Liver (tissue), 3 donors: ENCODE results near the gene STK33.

ENCODE experiments used
- FOXA1 ChIP-seq: IDR thresholded peaks from 2 replicates; pipeline ENCODE4 v1.6.1; 2016; ENCODE audit warnings: antibody characterized with exemption
- GABPA ChIP-seq, 2 donors: IDR thresholded peaks in 1 of 2; conservative IDR thresholded peaks in 1 of 2; 2 replicates each; pipeline ENCODE4 v1.6.1; 2016; ENCODE audit warnings: antibody characterized with exemption in 2 of 2, mild to moderate bottlenecking in 1 of 2, moderate library complexity in 1 of 2
- HNF4G ChIP-seq: IDR thresholded peaks from 2 replicates; pipeline ENCODE4 v1.6.1; 2016; ENCODE audit warnings: antibody characterized with exemption
- JUND ChIP-seq, 2 donors: IDR thresholded peaks; 2 replicates each; pipeline ENCODE4 v1.6.1; 2016; ENCODE audit warnings: antibody characterized with exemption in 2 of 2
- MAX ChIP-seq: IDR thresholded peaks from 2 replicates; pipeline ENCODE4 v1.6.1; 2016; ENCODE audit warnings: antibody characterized with exemption
- NR2F2 ChIP-seq: IDR thresholded peaks from 2 replicates; pipeline ENCODE4 v1.6.1; 2016; ENCODE audit warnings: antibody characterized with exemption
- RAD21 ChIP-seq, 2 donors: IDR thresholded peaks; 2 replicates each; pipeline ENCODE4 v1.6.1; 2016; ENCODE audit warnings: antibody characterized with exemption in 2 of 2, mild to moderate bottlenecking in 2 of 2
- REST ChIP-seq: IDR thresholded peaks from 2 replicates; pipeline ENCODE4 v1.6.1; 2016; ENCODE audit warnings: antibody characterized with exemption, mild to moderate bottlenecking
- SP1 ChIP-seq: IDR thresholded peaks from 2 replicates; pipeline ENCODE4 v1.6.1; 2018; ENCODE audit warnings: antibody characterized with exemption, mild to moderate bottlenecking
- TAF1 ChIP-seq: conservative IDR thresholded peaks from 2 replicates; pipeline ENCODE4 v1.6.1; 2016; ENCODE audit warnings: antibody characterized with exemption, mild to moderate bottlenecking
- YY1 ChIP-seq: IDR thresholded peaks from 2 replicates; pipeline ENCODE4 v1.6.1; 2016; ENCODE audit warnings: antibody characterized with exemption, mild to moderate bottlenecking
- ZBTB33 ChIP-seq: IDR thresholded peaks from 2 replicates; pipeline ENCODE4 v1.6.1; 2016; ENCODE audit warnings: antibody characterized with exemption
- TF ChIP-seq, protein P1 (sequence below): fragments of 150-350 bp; IDR thresholded peaks from 2 replicates; pipeline ENCODE4 v1.5.1; 2017; ENCODE audit warnings: improper control_type of control experiment, low read depth, low read length; ENCODE audit not compliant: missing input control
- TF ChIP-seq, protein P2 (sequence below): IDR thresholded peaks from 2 replicates; pipeline ENCODE4 v1.6.1; 2016; ENCODE audit warnings: antibody characterized with exemption
- donor health status: healthy.
- donor health status: healthy.

DNA sequence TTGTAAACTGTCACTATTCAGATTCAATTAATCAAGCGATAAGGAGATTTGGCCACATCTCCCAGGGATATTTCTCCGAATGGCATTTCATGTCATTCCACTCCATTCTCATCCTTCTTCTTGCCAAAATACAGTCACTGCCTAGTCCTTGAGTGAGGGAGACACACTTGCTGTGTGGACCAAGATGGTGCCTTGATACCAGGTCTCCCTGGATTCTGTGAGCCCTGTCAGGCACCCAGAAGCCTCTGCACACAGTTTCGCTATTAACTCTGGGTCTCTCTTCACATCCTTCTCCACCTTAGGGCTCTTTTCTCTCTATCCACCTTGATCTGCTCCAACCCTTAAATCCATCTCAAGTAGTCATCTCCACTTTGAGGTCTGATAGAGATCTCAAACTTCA lies 210.4 kb downstream of the STK33 start:
- TF ChIP-seq RAD21 (IDR thresholded peaks at IDR 0.05), result no peak
- TF ChIP-seq, protein P1, sequence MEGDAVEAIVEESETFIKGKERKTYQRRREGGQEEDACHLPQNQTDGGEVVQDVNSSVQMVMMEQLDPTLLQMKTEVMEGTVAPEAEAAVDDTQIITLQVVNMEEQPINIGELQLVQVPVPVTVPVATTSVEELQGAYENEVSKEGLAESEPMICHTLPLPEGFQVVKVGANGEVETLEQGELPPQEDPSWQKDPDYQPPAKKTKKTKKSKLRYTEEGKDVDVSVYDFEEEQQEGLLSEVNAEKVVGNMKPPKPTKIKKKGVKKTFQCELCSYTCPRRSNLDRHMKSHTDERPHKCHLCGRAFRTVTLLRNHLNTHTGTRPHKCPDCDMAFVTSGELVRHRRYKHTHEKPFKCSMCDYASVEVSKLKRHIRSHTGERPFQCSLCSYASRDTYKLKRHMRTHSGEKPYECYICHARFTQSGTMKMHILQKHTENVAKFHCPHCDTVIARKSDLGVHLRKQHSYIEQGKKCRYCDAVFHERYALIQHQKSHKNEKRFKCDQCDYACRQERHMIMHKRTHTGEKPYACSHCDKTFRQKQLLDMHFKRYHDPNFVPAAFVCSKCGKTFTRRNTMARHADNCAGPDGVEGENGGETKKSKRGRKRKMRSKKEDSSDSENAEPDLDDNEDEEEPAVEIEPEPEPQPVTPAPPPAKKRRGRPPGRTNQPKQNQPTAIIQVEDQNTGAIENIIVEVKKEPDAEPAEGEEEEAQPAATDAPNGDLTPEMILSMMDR, result no peak
- no peak for TF ChIP-seq REST
- TF ChIP-seq TAF1, result no peak
- TF ChIP-seq ZBTB33, result no peak
- TF ChIP-seq FOXA1, result no peak
- TF ChIP-seq GABPA (IDR thresholded peaks at IDR 0.05 in 1 of 2, conservative IDR thresholded peaks at IDR 0.05 in 1 of 2), result no peak
- no peak for TF ChIP-seq MAX
- TF ChIP-seq YY1, result no peak
- TF ChIP-seq, protein P2, sequence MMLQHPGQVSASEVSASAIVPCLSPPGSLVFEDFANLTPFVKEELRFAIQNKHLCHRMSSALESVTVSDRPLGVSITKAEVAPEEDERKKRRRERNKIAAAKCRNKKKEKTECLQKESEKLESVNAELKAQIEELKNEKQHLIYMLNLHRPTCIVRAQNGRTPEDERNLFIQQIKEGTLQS, result no peak
- no peak for TF ChIP-seq NR2F2
- no peak for TF ChIP-seq SP1
- TF ChIP-seq JUND (IDR thresholded peaks at IDR 0.05), result no peak
- TF ChIP-seq HNF4G, result no peak
